SK-N-SH (cell line): ENCODE data around the gene CFAP99. TPM values are rescaled to one million over a fixed set of nuclear protein-coding genes. Genes with fewer than 3 reads are reported as not detected.

Source experiments
- CTCF ChIA-PET: fragments of 300-600, 350-600 bp; formaldehyde crosslinking; extraction: SDS; loops from one replicate; lab custom pipeline; 2021; lab: Yijun Ruan, JAX
- POLR2A ChIA-PET: fragments of 350-600 bp; sonication (Branson Sonifier 250); formaldehyde crosslinking; extraction: SDS; loops from one replicate; lab custom pipeline; 2020; ENCODE audit warnings: antibody characterized with exemption, inconsistent platforms; lab: Yijun Ruan, JAX
- DNase-seq: peaks from one replicate; pipeline ENCODE4 v3.0.0; 2012
- H2AFZ ChIP-seq: fragments of 200-600 bp; sonication (generic); 2 replicates; pipeline ENCODE4 v1.8.1; 2016; ENCODE audit warnings: antibody characterized with exemption, mild to moderate bottlenecking, low read depth
- H3F3A ChIP-seq: fragments of 200-600 bp; sonication (generic); replicated peaks from 2 replicates; pipeline ENCODE3; 2016; ENCODE audit warnings: antibody characterized with exemption, mild to moderate bottlenecking; ENCODE audit not compliant: insufficient read depth
- H3K27ac ChIP-seq, 2 experiments: fragments of 200-500 bp in 1 of 2; fragments of 200-600 bp in 1 of 2; sonication (Bioruptor generic) in 1 of 2; sonication (generic), shearing (Covaris generic) in 1 of 2; 2 replicates each; pipeline versions ENCODE4 v1.5.1 to v1.6.1; 2014 to 2016; ENCODE audit warnings: low read depth in 2 of 2, inconsistent platforms in 1 of 2, low read length in 1 of 2, mild to moderate bottlenecking in 1 of 2, mixed read lengths in 1 of 2
- H3K27me3 ChIP-seq: fragments of 200-600 bp; sonication (generic), shearing (Covaris generic); 2 replicates; pipeline ENCODE4 v1.6.1; 2016; ENCODE audit warnings: mixed run types; ENCODE audit not compliant: insufficient read depth
- H3K36me3 ChIP-seq, 2 experiments: fragments of 200-500 bp in 1 of 2; fragments of 200-600 bp in 1 of 2; sonication (Bioruptor generic) in 1 of 2; sonication (generic) in 1 of 2; replicated peaks in 1 of 2; 2 replicates each; pipeline versions ENCODE3 to v1.5.1; 2014 to 2016; ENCODE audit warnings: low read length in 1 of 2, mild to moderate bottlenecking in 1 of 2; ENCODE audit not compliant: insufficient read depth in 2 of 2, control insufficient read depth in 1 of 2
- H3K4me1 ChIP-seq, 2 experiments: fragments of 200-500 bp in 1 of 2; fragments of 200-600 bp in 1 of 2; sonication (Bioruptor generic) in 1 of 2; sonication (generic), shearing (Covaris generic) in 1 of 2; 2 replicates each; pipeline versions ENCODE4 v1.5.1 to v1.6.1; 2014 to 2016; ENCODE audit warnings: low read depth in 1 of 2, low read length in 1 of 2, mixed run types in 1 of 2; ENCODE audit not compliant: insufficient read depth in 2 of 2, control insufficient read depth in 1 of 2
- H3K4me2 ChIP-seq: fragments of 200-600 bp; sonication (generic), shearing (Covaris generic); 2 replicates; pipeline ENCODE4 v1.6.1; 2017; ENCODE audit warnings: mixed run types
- H3K4me3 ChIP-seq, 2 experiments: fragments of 200-500 bp in 1 of 2; fragments of 200-600 bp in 1 of 2; sonication (Bioruptor generic) in 1 of 2; sonication (generic), shearing (Covaris generic) in 1 of 2; 2 replicates each; pipeline versions ENCODE4 v1.5.1 to v1.8.1; 2014 to 2016; ENCODE audit warnings: low read depth in 2 of 2, inconsistent platforms in 1 of 2, low read length in 1 of 2, mild to moderate bottlenecking in 1 of 2, mixed read lengths in 1 of 2, moderate library complexity in 1 of 2
- H3K79me2 ChIP-seq: fragments of 200-600 bp; sonication (generic); 2 replicates; pipeline ENCODE4 v1.8.1; 2017; ENCODE audit warnings: mild to moderate bottlenecking; ENCODE audit not compliant: insufficient read depth
- H3K9ac ChIP-seq: fragments of 200-600 bp; sonication (generic); 2 replicates; pipeline ENCODE4 v1.6.1; 2017; ENCODE audit warnings: mixed run types
- H3K9me2 ChIP-seq: fragments of 200-600 bp; sonication (generic); 2 replicates; pipeline ENCODE4 v1.6.1; 2017; ENCODE audit warnings: mixed run types
- H3K9me3 ChIP-seq: fragments of 200-600 bp; sonication (generic); 2 replicates; pipeline ENCODE4 v1.6.1; 2017; ENCODE audit warnings: mixed run types, mild to moderate bottlenecking, moderate library complexity
- H4K20me1 ChIP-seq: fragments of 200-600 bp; sonication (generic); 2 replicates; pipeline ENCODE4 v1.6.1; 2017; ENCODE audit warnings: mild to moderate bottlenecking, mixed run types; ENCODE audit not compliant: insufficient read depth
- CHD2 ChIP-seq: fragments of 150-350 bp; IDR thresholded peaks from 2 replicates; pipeline ENCODE4 v1.6.1; 2018; ENCODE audit warnings: low read length; ENCODE audit not compliant: partially characterized antibody
- EZH2phosphoT487 ChIP-seq: fragments of 200-600 bp; sonication (generic); IDR thresholded peaks from 2 replicates; pipeline ENCODE4 v1.6.1; 2017; ENCODE audit warnings: low read depth, mixed run types, mild to moderate bottlenecking, antibody characterized with exemption, moderate library complexity, borderline replicate concordance
- GABPA ChIP-seq: IDR thresholded peaks from 2 replicates; pipeline ENCODE4 v1.4.0; 2012; ENCODE audit warnings: low read depth, mild to moderate bottlenecking
- MEF2A ChIP-seq: IDR thresholded peaks from 2 replicates; pipeline ENCODE4 v1.4.0; 2012; ENCODE audit warnings: low read depth, borderline replicate concordance
- NRF1 ChIP-seq: IDR thresholded peaks from 2 replicates; pipeline ENCODE4 v1.6.1; 2012; ENCODE audit warnings: low read depth, mild to moderate bottlenecking, low read length
- RAD21 ChIP-seq: IDR thresholded peaks from 2 replicates; pipeline ENCODE4 v1.6.1; 2012; ENCODE audit warnings: mild to moderate bottlenecking, low read length
- REST ChIP-seq: IDR thresholded peaks from 2 replicates; pipeline ENCODE4 v1.6.1; 2012; ENCODE audit warnings: mild to moderate bottlenecking, low read depth, low read length, moderate library complexity
- RFX5 ChIP-seq: IDR thresholded peaks from 2 replicates; pipeline ENCODE4 v1.6.1; 2012; ENCODE audit warnings: mild to moderate bottlenecking, improper control_type of control experiment, low read length
- SMC3 ChIP-seq: IDR thresholded peaks from 2 replicates; pipeline ENCODE4 v1.6.1; 2012; ENCODE audit warnings: low read depth, low read length, improper control_type of control experiment
- TAF1 ChIP-seq: IDR thresholded peaks from 2 replicates; pipeline ENCODE4 v1.6.1; 2012; ENCODE audit warnings: low read depth, mild to moderate bottlenecking, low read length, moderate library complexity, borderline replicate concordance
- TCF12 ChIP-seq: IDR thresholded peaks from 2 replicates; pipeline ENCODE4 v1.4.0; 2012
- YY1 ChIP-seq: IDR thresholded peaks from 2 replicates; pipeline ENCODE4 v1.4.0; 2012; ENCODE audit warnings: low read depth, mild to moderate bottlenecking
- WGBS: methylation state at CpG from one replicate; pipeline ENCODE4 v1.1.6; 2017; ENCODE audit warnings: low lambda C conversion rate; 5-methylcytosine and 5-hydroxymethylcytosine counted together
- polyA plus RNA-seq, 3 experiments: library from polyadenylated mRNA; depleted of rRNA; stranded (reverse); fragments of >200 nt; gene quantifications; 2 replicates each; pipeline ENCODE4 v1.2.3, GENCODE V29; 2012

The CFAP99 gene
- polyA plus RNA-seq, 1 of the 3 experiments (the other 2 are of a cell fraction): 0.13 TPM

- no peaks in the 10 kb centered on the region for H3K4me1 ChIP-seq
- no peak overlapping the region for H3K9ac ChIP-seq
- DNase-seq: no peak
- peaks cover 44 to 63% of the 10 kb centered on the region in 2 experiments for H3K36me3 ChIP-seq
- H2AFZ ChIP-seq: no peak overlapping the region
- H3K4me3 ChIP-seq: no peak overlapping the region
- peaks cover 42% of the 10 kb centered on the region; the same call in 1 of the 2 replicates for H3K79me2 ChIP-seq
- ChIA-PET CTCF (no interaction called here), POLR2A (no interaction called here)
- no peaks in the 10 kb centered on the region for H3K9me2 ChIP-seq
- no peak for TF ChIP-seq REST
- TF ChIP-seq RAD21: no peak
- TF ChIP-seq NRF1: no peak
- TF ChIP-seq MEF2A: no peak
- TF ChIP-seq SMC3: no peak
- no peak for TF ChIP-seq TCF12
- no peak for TF ChIP-seq EZH2phosphoT487
- no peak for TF ChIP-seq YY1
- TF ChIP-seq TAF1: no peak
- no peak for TF ChIP-seq GABPA
- TF ChIP-seq CHD2: no peak
- no peak for TF ChIP-seq RFX5
- no peak overlapping the region for H3K27ac ChIP-seq
- H3K4me2 ChIP-seq: no peak overlapping the region
- no peaks in the 10 kb centered on the region for H3K27me3 ChIP-seq
- no peaks in the 10 kb centered on the region for H3K9me3 ChIP-seq
- H3F3A ChIP-seq: no peaks in the 10 kb centered on the region
- 85% methylated on average over 9 of the region's 9 CpGs for whole genome bisulfite sequencing
- H4K20me1 ChIP-seq: peaks cover 23% of the 10 kb centered on the region
Observed at GRCh38 chr4:2511645-2512131, 92.9 kb downstream of the CFAP99 start.

Other genes starting within 250 kb of the CFAP99 start
- 6.3 and 6.4 TPM in 2 replicates for gene HAUS3, start 176.8 kb upstream of the CFAP99 start, polyA plus RNA-seq (2012; rRNA removed)
- 0.67 and 1.2 TPM in 2 replicates for gene POLN, start 176.8 kb upstream of the CFAP99 start, polyA plus RNA-seq (2012; rRNA removed)
- gene MXD4, start 156.8 kb upstream of the CFAP99 start, polyA plus RNA-seq (2012; rRNA removed): 38.6 and 42.2 TPM in 2 replicates
- gene ZFYVE28, start 310 bp upstream of the CFAP99 start, polyA plus RNA-seq (2012; rRNA removed): 2.9 and 3.2 TPM in 2 replicates
- 60.7 and 85.3 TPM in 2 replicates for gene RNF4, start 50.2 kb downstream of the CFAP99 start, polyA plus RNA-seq (2012; rRNA removed)
- 7.0 and 9.2 TPM in 2 replicates for gene FAM193A, start 117.7 kb downstream of the CFAP99 start, polyA plus RNA-seq (2012; rRNA removed)